ENCODE data around the gene ALDH1L1. TPM values are rescaled to one million over a fixed set of nuclear protein-coding genes. Genes with fewer than 3 reads are reported as not detected.

The ALDH1L1 gene
- total and polyA plus RNA-seq, 9 of the 15 experiments (the other 6 are each of a cell fraction or from before 2014, with no cell fraction given): 0.06 to 1.9 (median 0.57) TPM; not detected in 1

- Histone ChIP-seq H3K27ac (ENCODE audit: extremely low read depth, low read depth, low read length) (no peak overlapping the region), H4K20me1 (replicated peaks; ENCODE audit: control insufficient read depth, insufficient read depth, low read length) (0 out of 2 replicates have a peak, but pooled peaks cover 9% of the 10 kb centered on the region), H3K4me2 (ENCODE audit: insufficient read depth, low read length) (no peak overlapping the region), H3K4me3 (no peak overlapping the region), H3K4me1 (replicated peaks in 1 of 2; ENCODE audit: control insufficient read depth in 2 of 2, insufficient read depth in 2 of 2, low read length in 2 of 2) (no peaks in the 10 kb centered on the region; a peak in 1 of 5 replicates), H3K79me2 (ENCODE audit: control insufficient read depth, insufficient read depth, low read length) (no peaks in the 10 kb centered on the region), H2AFZ (ENCODE audit: low read depth, low read length) (no peak overlapping the region), H3K36me3 (ENCODE audit: control insufficient read depth, insufficient read depth, low read length) (no peaks in the 10 kb centered on the region), H3K9me3 (replicated peaks; ENCODE audit: control insufficient read depth, insufficient read depth, low read depth, low read length) (no peaks in the 10 kb centered on the region), H3K27me3 (ENCODE audit: control insufficient read depth in 2 of 2, insufficient read depth in 2 of 2, low read length in 2 of 2) (peaks cover 0 to 44% of the 10 kb centered on the region in 2 experiments; a peak in 2 of 5 replicates), H3K9ac (ENCODE audit: insufficient read depth in 1 of 2, low read depth in 2 of 2, low read length in 2 of 2) (no peak overlapping the region), H3K9me1 (ENCODE audit: control insufficient read depth, insufficient read depth, low read length) (no peaks in the 10 kb centered on the region)
- intact Hi-C loops (cut with micrococcal nuclease) (no loop called here), in situ Hi-C loops (cut with MboI) (loop anchor here (25.0 kb wide), 1 partner anchor 255 kb away; the partner anchor contains the start of gene CFAP100)
- DNase-seq (ENCODE audit: extremely low read depth in 1 of 4, low spot score in 3 of 4) (no peak), ATAC-seq (no peak), FAIRE-seq (no peak)
- TF ChIP-seq SNIP1 (IDR thresholded peaks at IDR 0.05; ENCODE audit: low read depth) (no peak), NRF1 (conservative IDR thresholded peaks at IDR 0.05 in 1 of 2, IDR thresholded peaks at IDR 0.05 in 1 of 2) (no peak), TAF7 (tag; IDR thresholded peaks at IDR 0.05) (no peak), RBM25 (IDR thresholded peaks at IDR 0.05; ENCODE audit: low read depth, low read length, severe bottlenecking) (no peak), ZNF253 (CRISPR knock-in tag; conservative IDR thresholded peaks at IDR 0.05) (no peak)
- BruUV-seq (replicated peaks): no TSS peak
- POLR2A ChIA-PET: interaction anchor here (0.6 to 0.7 kb wide), 2 partner anchors 11 to 171 kb away, joined by 3 read pairs; no protein-coding TSS in a partner anchor
- WGBS (ENCODE audit: insufficient coverage, low coverage, missing lambda C conversion rate): 7% methylated on average over 9 of the region's 16 CpGs
- CTCF ChIA-PET (ENCODE audit: low intra/inter-chr PET ratio): interaction anchor here (1.1 to 3.8 kb wide), 2 partner anchors 159 to 257 kb away, joined by 3 to 30 read pairs; no protein-coding TSS in a partner anchor
These were observed 48.3 kb downstream of the ALDH1L1 start for GRCh38 chr3:126131881-126132750.
